K562 (cell line): Measurements from ENCODE around the gene DEK.

ENCODE experiments used
- AFF4 ChIP-seq: sonication (generic); formaldehyde crosslinking; IDR thresholded peaks from 2 replicates; pipeline ENCODE4 v1.8.0; 2023; ENCODE audit warnings: mild to moderate bottlenecking, missing genetic modification reagents
- CEBPB ChIP-seq: fragments of 450-650 bp; IDR thresholded peaks from 2 replicates; pipeline ENCODE4 v1.6.1; 2016; ENCODE audit warnings: missing genetic modification characterization, missing compliant biosample characterization
- CTCF ChIP-seq, 3 experiments: IDR thresholded peaks in 2 of 3; conservative IDR thresholded peaks in 1 of 3; 2 replicates each; pipeline ENCODE4 v1.5.1; 2011 to 2012; ENCODE audit warnings: low read length in 3 of 3, mild to moderate bottlenecking in 3 of 3, control low read depth in 2 of 3, improper control_type of control experiment in 1 of 3, inconsistent platforms in 1 of 3, low read depth in 1 of 3, mixed read lengths in 1 of 3, moderate library complexity in 1 of 3; ENCODE audit not compliant: insufficient read depth in 2 of 3
- CUX1 ChIP-seq: fragments of 200-800 bp; sonication (Bioruptor generic); IDR thresholded peaks from 2 replicates; pipeline ENCODE4 v1.6.1; 2016; ENCODE audit warnings: missing genetic modification characterization, missing compliant biosample characterization
- FOXK1 ChIP-seq: sonication (generic); formaldehyde crosslinking; IDR thresholded peaks from 2 replicates; pipeline ENCODE4 v1.8.0; 2022; ENCODE audit warnings: missing genetic modification reagents, mild to moderate bottlenecking, borderline replicate concordance
- FOXM1 ChIP-seq, 2 experiments: fragments of 450-650 bp in 1 of 2; sonication (generic) in 1 of 2; formaldehyde crosslinking in 1 of 2; IDR thresholded peaks; 2 replicates each; pipeline versions ENCODE4 v1.6.1 to v1.9.0; 2017 to 2022; ENCODE audit warnings: low read depth in 2 of 2, mild to moderate bottlenecking in 2 of 2, missing genetic modification reagents in 1 of 2, moderate library complexity in 1 of 2
- JUNB ChIP-seq: fragments of 450-650 bp; formaldehyde crosslinking; conservative IDR thresholded peaks from 2 replicates; pipeline ENCODE4 v1.4.0; 2020; ENCODE audit warnings: mild to moderate bottlenecking
- TAF1 ChIP-seq: IDR thresholded peaks from 2 replicates; pipeline ENCODE4 v1.6.1; 2011; ENCODE audit warnings: mild to moderate bottlenecking, low read length, moderate library complexity; ENCODE audit not compliant: insufficient read depth, control insufficient read depth, severe bottlenecking; ENCODE audit errors: extremely low read depth
- ZBTB49 ChIP-seq: sonication (generic); formaldehyde crosslinking; IDR thresholded peaks from 2 replicates; pipeline ENCODE4 v1.8.0; 2022; ENCODE audit warnings: missing genetic modification reagents, mild to moderate bottlenecking, borderline replicate concordance
- ZNF655 ChIP-seq: fragments of 250-450 bp; sonication (Bioruptor Pico); IDR thresholded peaks from 2 replicates; pipeline ENCODE4 v1.5.0; 2021

- TF ChIP-seq CUX1 (CRISPR knock-in tag) (no peak), ZNF655 (CRISPR knock-in tag) (no peak), AFF4 (CRISPR knock-in tag) (no peak), JUNB (no peak), CEBPB (no peak), TAF1 (no peak), FOXM1 (IDR thresholded peaks at IDR 0.05; ENCODE audit: low read depth) (no peak), FOXM1 (CRISPR knock-in tag; IDR thresholded peaks at IDR 0.05; ENCODE audit: low read depth) (no peak), CTCF (IDR thresholded peaks at IDR 0.05 in 2 of 3, conservative IDR thresholded peaks at IDR 0.05 in 1 of 3; ENCODE audit: insufficient read depth in 2 of 3, low read depth in 1 of 3, low read length in 3 of 3) (no peak), ZBTB49 (CRISPR knock-in tag) (no peak), FOXK1 (CRISPR knock-in tag) (no peak)
These were observed 18.1 kb downstream of the DEK start for GRCh38 chr6:18246205-18246604.
